Gastrocnemius medialis (tissue), 4 donors: ENCODE results near the gene GRAP2.

ENCODE experiments used
- POLR2A ChIP-seq, 2 donors: fragments of 450-650 bp; IDR thresholded peaks; one replicate each; pipeline ENCODE4 v1.6.1; 2017; ENCODE audit warnings: antibody characterized with exemption in 2 of 2, mild to moderate bottlenecking in 2 of 2, moderate library complexity in 2 of 2
- TF ChIP-seq, protein P1 (sequence below), 5 experiments: fragments of 450-650 bp in 3 of 5; fragments of 200-600 bp in 2 of 5; sonication (generic) in 2 of 5; IDR thresholded peaks in 4 of 5; conservative IDR thresholded peaks in 1 of 5; 1 replicate in 4 of 5; 2 replicates in 1 of 5; pipeline ENCODE4 v1.5.1; 2016 to 2019; ENCODE audit warnings: antibody characterized with exemption in 5 of 5, mild to moderate bottlenecking in 3 of 5, moderate library complexity in 3 of 5

DNA sequence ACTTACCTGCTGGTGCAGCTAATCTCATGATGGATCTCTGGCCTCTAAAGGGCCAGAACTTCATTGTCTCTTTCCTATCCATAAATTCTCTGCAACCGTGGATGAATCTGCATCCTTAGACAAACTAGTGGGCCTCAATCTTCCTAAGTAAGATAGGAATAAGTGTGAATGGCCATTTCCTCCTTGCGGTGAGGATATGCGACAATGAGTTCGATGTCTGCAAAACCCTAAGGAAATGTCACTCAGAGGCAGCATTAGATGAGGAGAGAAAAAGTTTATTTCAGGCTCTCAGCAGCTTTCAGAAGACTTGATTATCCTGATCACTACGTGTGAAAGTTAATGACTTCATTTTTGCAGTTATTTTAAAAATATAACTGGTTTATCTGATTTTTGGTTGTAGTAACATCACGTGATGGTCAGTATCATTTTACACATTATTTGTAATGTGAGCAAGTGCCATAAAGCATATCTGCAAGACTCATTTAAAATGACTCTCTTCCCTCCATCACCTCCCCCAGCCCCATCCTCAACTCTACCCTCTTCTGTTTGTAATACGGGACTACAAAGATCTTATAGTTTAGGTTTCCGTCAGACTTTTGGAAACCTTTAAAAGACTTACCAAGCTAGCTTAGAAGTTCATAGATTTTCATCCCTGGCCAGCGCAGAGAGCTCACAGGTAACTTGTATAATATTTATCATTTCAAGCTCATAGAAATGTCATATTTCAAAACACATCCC, 10.2 kb downstream of the GRAP2 start:
- TF ChIP-seq, protein P1, sequence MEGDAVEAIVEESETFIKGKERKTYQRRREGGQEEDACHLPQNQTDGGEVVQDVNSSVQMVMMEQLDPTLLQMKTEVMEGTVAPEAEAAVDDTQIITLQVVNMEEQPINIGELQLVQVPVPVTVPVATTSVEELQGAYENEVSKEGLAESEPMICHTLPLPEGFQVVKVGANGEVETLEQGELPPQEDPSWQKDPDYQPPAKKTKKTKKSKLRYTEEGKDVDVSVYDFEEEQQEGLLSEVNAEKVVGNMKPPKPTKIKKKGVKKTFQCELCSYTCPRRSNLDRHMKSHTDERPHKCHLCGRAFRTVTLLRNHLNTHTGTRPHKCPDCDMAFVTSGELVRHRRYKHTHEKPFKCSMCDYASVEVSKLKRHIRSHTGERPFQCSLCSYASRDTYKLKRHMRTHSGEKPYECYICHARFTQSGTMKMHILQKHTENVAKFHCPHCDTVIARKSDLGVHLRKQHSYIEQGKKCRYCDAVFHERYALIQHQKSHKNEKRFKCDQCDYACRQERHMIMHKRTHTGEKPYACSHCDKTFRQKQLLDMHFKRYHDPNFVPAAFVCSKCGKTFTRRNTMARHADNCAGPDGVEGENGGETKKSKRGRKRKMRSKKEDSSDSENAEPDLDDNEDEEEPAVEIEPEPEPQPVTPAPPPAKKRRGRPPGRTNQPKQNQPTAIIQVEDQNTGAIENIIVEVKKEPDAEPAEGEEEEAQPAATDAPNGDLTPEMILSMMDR (IDR thresholded peaks at IDR 0.05 in 4 of 5, conservative IDR thresholded peaks at IDR 0.05 in 1 of 5) = no peak
- TF ChIP-seq POLR2A (IDR thresholded peaks at IDR 0.05) = no peak
